ENCODE results near the gene ARHGEF4.

The ARHGEF4 gene, protein sequence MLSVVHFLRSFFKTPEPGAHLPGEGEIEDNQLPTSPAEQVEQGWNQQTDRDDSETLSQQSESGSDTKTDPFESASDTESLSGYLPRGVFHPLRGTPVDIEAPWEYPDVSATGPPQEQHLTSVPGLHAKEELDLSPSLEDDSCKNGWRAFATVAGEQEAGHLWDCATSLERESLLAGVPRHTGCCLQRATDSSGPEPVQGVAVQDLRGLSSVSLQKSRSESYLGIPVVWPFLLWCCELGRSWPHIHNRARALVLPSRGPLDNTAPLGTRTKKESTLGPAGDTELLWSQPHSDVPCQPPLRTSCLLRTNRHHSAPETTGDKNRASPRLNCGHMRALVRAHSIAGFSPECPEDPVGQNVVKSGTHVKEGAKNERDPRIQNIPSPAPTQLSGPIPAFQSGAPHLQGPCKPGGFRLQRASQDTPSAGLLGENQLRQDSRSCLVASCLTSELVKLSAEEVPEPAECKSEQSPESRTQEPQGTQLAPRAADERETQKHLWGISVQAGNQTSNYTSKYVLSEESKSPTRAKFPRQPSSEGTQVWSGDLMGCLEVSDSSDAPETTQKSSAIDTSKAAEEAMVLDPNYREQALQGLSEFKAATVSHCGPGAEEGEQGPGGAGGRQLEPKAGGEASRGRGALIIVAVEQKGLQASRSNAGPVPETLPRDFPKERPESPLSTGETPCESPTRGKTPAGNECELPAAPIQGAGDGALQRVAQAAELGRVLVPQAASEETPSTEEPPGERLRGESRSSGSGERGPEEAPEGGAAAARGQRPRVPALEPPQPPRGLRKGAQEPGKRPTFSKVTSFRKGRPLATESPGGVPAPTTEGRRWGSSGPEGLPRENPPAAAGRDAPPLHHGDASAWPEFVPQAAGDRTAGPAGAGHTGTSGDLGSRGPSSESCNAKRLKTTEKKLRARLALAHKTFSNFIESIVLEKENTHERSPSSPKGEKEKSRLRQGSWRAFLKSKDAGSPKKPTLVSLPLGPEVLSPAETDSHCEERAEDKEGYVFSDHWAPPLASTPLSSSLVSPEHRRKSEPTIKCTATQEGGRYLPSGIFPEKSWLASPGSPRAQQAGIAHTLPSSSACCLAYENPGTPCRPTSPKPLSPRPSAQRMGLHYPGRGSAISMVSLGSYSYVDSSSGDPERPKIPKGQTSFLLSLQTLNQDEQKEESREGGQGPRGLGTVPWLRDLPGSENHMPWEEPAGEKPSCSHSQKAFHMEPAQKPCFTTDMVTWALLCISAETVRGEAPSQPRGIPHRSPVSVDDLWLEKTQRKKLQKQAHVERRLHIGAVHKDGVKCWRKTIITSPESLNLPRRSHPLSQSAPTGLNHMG (N-terminal part only)
- 0 to 1.7 (median 0.07) reads per million in 18 experiments for total RNA-seq

DNA sequence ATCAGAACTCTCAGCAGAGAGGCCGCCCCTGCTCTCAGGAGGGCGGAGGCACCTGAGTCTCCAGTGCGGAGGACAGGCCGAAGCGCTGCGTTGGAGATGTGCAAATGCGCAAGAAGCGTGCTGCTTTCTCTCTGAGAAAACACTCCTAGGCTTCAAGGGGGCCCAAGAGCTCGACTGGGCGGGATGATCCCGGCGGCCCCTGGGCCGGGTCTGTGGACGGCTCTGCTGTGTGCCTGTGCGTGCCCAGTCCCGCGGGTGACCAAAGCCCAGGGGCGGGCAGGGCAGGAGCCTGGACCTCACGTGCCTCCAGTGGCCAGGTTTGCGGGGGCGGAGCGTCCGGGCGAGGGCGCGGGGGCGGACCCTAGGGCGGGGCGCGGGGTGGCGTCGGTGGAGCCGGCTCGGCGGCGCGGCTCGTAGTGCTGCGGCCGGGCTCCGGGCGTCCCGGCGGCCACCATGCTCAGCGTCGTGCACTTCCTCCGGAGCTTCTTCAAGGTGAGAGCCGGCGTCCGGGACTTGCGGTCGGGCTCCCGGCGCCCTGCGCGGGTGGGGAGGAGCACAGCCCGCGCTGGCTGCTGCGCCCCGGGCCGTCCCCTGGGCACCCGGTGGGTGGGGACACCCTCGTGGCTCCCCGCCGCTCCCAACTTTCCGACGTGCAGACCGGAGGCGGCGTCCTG is at the start of gene ARHGEF4:
TSS of gene ARHGEF4 (plus strand) at position 414 of the 674 bp plus-strand sequence. CDS start at position 454, 40 bp downstream.
- DNase-seq = no peak

DNA sequence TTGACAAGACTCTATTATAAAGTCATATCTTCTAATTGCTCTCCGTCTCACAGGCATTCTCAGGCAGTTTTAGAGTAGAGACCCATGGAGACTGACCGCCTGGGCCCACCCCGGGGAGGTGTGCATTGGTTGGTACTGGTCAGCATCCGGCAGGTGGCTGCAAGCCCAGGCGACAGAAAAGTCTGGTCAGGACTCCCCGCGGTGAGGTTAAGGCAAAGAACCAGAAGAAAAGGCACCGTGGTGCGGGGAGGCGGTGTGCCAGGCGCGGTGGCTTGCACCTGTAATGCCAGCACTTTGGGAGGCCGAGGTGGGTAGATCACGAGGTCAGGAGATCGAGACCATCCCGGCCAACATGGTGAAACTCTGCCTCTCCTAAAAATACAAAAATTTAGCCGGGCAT is 48.9 kb upstream of the ARHGEF4 start:
- DNase-seq = no peak

DNA sequence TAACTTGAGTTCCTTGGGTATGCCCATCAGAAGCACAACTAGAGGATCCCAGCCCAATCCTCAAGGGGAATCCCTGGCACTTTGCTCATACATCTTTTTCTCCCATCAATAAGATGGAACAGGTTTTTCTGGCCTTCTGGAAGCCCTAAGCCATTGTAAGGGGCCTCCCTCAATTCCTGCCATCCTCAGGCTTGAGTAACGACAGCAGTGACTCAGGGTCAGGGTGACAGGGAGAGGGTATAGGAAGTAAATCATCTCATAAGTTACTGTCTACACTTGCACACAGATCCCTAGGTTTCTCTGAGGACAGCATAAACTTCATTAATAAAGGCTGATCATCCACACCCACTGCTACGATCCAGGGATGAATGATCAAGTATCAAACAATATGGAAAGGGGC is 46.4 kb upstream of the ARHGEF4 start:
- no peak for DNase-seq

DNA sequence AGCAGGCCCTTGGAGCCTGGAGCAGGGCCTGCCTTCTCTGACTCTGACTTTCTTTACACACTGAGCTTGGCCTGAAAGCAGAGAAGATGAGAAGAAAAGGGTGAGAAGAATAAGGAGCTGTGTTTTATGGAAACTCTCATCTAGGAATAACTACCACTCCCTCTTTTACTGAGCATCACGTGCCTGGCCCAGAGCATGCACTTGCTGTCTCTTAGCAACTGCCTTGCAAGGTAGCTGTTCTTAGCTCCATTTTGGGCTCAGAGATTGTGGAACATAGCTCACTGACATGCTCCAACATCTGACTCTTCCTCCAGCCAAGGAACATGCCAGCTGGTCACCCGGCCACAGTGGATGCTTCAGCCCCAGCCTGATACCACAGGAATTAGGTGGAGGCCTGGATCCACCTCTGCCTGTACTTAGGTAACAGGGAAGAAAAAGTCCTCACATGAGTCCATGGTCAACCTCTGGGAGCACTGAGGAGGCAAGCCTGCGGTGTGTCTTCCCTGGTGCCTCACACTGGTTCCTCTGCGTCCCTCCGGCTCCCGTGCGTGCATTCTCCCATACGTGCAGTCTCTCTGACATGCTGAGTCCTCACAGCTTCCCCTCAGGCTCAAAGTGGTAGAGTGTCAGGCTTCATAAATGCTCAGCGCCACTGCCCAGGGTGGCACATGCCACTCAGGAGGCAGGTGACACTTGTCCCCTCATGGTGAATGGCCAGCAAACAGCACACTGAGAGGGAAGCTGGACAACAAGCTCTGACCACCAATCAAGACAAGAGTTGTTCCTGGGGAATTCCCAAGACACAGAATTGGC is 45.7 kb upstream of the ARHGEF4 start:
- no peak for DNase-seq

DNA sequence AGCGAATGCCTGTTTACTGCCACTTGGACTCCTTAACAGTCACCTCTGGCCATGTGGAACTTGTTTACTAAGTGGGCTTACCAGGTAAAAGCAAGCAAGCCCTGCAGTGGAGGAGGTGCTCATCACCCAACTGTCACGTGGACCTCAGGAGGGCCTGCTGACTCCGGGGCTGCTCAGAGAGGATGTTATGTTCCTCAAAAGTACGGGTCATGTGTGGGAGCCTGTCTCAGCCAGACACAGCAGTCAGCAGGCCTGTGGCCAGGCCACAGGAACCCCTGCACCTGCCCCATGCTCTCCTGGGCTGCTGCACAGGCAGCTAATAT is 45.1 kb upstream of the ARHGEF4 start:
- peak; percentile 11 to 58 for DNase-seq

DNA sequence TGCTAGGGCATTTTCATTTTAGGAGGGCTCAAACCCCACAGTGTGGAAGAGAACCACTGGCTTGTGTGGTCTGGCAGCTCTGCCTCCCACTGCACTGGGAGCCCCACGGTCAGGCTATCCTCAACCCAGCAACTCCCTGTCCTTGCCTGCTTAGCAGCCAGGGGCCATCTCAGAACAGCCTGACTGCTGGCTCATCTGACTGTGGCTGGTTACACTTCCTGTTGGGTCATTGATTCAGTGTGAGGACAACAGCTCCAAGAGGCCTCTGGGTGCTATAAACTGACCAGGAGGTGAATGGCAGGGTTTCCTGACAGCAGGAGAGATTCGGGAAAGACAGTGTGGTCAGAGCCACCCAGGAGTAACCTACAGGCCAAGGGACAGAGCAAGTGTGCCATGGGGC is 41.3 kb upstream of the ARHGEF4 start:
- DNase-seq = peak; percentile 14 to 54

DNA sequence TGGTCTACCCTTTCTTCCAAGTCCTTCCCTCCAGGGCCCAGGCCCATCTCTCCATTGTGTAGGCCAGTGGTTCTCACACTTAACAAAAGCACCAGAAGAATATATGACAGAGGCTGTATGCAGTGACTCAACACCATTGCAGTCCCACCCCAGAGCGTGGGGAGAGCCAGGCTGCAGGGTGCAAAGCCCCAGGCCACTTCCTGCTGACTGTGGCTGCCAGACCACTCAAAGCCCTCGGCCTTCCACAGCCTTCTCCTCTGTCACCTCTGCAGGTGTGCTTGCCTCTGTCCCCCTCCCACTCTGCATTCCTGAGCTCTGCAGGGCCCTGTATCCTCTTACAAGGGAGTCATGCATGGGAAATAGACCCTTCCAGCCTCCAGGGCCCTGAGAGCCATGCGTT is 40.4 kb upstream of the ARHGEF4 start:
- no peak for DNase-seq

DNA sequence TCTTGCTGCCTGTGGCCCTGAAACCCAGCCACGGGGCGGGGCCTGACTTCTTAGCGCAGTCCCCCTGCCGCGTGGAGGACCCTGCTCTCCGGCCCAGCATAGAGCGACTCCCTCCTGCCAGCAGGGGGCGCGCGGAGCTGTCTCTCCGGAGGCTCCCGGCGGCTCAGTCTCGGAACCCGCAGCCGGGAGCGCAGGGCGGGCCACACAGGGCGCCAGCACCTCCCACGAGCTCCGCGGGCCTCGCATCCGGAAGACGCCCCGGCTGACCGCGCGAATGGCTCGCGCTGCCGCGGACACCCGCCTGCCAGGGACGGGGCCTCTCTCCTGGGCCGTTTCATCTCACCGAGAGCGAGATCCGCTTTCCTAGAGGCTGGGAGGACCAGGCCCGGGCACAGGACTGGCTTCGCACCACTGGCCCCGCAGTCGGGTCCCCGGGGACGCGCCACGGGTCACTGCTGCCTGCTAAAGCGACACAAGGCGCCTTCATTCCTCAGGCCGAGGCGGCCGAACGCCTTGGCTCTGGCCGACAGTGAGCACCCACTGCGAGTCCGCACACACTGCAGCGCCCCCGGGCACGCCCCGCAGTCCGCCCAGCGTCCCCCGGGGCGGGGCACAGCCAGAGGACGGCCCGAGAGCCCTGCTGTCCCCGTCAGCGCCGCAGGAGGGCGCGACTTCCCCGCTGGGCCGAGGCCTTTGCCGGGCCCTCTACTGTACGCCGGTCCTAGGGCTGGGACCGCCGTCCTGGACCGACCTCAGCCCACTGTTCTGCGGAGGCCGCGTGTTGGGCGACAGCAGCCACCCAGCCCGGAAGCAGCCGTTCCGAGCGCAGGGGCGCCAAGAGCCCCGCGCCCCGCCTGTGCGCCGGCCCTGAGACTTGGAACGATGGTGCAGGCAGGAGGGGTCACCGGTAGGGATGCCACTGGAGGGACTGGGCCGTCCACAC is 39.0 kb upstream of the ARHGEF4 start:
- DNase-seq = peak; percentile 80 to 91

DNA sequence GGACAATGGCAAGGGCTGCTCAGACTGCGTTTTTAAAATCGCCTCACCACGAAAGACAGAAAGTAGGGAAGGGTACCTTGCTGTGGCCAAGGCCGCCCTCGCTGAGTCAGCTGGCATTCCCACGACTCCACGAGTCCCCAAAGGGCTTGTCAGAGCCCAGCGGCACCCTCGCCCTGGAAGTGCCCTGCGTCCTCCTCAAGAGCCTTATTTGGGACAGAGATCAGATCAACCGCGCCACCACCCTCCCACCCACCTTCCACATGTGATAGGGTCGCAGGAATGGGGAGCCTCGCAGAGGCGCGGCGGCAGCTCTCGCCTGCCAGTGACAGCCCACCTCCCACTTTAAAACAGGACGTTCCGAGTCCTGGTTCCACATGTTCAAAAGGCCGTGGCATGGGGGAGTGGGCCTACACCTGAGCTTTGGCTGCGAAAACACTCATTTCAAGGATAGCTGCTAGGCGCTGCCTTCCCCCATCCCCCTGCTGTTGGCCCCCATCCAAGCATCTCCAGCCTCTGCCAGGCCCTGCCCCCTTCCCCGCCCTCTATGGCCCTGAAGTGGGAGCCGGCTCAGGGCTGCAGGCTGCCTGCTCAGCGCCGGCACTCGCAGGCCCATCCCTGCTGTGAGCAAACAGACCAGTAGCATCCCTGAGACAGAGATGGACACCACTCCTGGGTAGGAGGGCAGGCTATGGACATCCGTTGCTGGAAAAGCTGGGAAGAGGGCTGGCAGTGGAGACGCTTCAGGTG is 38.1 kb upstream of the ARHGEF4 start:
- no peak for DNase-seq

DNA sequence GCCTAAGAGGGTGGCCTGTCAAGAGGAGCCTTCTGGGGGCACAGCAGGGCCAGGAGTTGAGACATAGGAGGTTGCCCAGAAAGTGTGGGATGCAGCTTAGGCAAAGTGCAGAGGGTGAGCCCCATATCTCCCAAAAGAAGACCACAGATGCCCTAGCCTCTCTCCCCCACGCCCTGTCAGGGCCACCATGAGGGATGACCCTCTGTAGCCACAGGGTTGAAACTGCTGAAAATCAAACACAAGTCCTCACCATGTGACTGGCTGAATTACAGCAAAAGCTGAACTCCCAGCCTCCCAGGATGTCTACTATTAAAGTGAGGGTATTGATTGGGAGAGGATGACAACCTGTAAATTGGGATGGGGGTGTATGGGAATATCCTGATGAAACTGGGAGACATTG is 37.4 kb upstream of the ARHGEF4 start:
- DNase-seq = no peak

DNA sequence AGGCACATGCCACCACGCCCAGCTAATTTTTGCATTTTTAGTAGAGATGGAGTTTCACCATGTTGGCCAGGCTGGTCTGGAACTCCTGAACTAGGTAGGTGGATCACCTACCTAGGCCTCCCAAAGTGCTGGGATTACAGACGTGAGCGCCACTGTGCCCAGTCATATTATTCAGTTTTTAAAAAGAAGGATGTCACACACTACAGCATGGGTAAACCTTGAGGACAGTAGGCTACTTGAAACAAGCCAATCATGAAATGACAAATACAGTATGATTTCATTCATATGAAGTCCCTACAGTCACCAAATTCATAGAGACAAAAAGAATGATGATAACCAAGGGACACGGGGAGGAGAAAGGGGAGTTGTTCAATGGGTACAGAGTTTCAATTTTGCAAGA is 31.1 kb upstream of the ARHGEF4 start:
- no peak for DNase-seq

DNA sequence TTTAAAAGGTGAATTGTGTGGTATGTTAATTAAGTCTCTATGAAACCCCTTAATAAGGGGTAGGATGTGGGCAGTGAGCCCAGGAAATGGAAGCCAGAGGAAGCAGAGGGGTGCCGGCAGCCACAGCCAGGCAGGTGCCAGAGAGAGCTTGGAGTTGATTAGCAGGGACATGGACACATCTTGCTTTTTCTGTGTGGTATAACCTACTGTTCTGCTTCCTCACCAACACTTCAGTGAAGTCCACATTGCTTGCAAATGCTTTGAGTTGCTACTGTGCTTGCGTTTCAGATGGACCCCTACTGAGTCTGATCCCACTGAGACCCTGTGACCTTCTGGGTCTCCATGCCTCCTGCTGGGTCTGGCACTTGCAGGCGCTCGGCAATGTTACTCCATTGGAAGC is 30.3 kb upstream of the ARHGEF4 start:
- no peak for DNase-seq

DNA sequence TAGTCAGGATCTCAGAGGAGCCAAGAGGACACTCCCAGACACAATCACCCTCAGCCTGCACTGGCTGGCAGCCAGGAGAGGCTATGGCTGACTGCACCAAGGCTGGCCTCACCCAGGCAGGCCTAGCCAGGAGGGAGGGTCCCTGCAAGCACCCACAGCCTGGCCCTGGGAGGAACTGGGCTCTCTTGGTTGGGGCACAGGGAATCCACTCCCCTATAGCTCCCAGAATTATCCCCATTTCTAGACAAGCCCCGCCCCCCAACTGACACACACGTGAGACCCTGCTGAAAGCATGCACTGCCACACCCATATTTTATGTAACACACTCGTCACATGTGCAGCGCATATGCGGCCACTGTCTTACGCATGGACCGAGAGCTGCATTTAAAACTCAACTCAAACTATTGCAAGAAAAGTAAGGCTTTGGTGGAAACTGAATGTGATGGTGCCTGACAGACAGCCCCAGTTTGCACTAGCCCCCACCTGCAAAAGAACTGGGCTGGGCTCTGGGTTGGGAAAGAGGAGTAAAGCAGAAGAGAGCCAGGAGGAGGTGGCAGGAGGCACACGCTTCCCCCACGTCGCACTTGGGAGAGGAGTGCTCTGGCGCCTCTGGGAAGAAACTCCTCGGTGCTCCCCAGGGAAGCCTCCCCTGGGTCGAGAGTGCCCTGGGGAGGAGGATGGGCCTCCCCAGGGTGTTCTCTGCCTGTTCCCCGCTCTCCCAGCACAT is 28.9 kb upstream of the ARHGEF4 start:
- no peak for DNase-seq

DNA sequence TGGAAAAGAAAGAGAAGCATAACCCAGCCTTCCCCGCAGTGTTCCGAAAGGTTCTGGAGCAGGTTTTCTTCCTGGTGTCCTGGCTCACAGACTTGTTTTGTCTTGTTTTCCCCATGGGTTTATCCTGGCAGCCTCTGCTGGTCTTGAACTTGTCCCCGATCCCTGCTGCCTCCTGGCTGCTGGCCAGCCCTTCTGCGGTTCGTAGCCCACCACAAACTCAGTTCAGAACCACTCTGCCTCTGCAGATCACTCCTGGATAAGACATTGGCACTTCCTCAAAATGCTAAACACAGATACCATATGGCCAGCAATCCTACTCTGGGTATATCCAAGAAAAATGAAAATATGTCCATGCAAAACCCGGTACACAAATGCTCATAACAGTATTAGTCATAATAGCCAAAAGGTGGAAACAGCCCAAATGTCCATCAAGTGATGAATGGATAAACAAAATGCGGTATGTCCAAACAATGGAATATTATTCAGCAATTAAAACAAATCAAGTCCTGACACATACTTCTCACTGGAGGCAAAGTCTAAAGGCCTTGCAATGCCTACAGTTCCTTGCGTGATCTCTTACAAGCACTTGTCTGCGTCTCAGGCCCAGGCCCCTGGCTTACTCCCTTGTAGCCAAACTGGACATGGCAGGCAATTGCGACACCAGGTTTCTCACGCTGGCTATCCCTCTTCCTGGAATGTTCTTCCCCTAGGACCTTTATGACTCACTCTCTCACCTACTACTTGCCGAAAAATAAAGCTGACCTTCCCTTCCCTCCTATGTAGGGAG is 28.0 kb upstream of the ARHGEF4 start:
- no peak for DNase-seq

DNA sequence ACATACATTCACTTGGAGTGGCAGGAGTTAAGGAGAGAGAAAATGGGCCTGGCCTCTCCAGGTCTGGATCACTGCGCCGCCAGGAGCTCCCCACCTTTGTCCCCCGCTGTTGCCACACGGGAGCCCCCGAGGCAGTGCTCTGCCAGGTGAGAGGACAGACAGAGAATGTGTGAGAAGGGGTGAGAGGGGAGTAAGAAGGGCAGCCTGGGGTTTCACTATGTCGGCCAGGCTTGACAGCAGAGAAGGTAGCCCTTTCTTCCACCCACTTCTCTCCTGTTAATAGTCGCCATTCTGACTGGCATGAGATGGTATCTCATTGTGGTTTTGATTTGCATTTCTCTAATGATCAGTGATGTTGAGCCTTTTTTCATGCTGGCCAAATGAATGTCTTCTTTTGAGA is 26.2 kb upstream of the ARHGEF4 start:
- DNase-seq = no peak

DNA sequence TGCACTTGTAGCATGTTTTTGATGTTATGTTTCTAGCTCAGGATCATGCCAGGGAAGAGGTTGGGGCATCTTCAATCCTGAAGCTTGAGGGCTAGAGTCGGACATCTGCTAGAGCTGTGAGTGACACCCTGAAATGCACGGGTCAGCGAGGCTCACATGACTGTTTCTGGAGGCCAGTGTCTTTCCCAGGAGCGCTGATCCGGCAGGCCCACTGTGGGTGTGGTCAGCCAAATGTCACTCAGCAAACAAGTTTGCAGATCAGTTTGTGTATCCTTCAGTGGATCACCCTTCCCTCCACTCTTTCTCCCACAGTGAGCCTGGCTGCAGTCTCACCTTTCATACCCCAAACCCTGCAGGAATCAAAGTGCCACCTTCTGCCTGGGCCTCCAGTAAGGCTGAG is 23.0 kb upstream of the ARHGEF4 start:
- no peak for DNase-seq

DNA sequence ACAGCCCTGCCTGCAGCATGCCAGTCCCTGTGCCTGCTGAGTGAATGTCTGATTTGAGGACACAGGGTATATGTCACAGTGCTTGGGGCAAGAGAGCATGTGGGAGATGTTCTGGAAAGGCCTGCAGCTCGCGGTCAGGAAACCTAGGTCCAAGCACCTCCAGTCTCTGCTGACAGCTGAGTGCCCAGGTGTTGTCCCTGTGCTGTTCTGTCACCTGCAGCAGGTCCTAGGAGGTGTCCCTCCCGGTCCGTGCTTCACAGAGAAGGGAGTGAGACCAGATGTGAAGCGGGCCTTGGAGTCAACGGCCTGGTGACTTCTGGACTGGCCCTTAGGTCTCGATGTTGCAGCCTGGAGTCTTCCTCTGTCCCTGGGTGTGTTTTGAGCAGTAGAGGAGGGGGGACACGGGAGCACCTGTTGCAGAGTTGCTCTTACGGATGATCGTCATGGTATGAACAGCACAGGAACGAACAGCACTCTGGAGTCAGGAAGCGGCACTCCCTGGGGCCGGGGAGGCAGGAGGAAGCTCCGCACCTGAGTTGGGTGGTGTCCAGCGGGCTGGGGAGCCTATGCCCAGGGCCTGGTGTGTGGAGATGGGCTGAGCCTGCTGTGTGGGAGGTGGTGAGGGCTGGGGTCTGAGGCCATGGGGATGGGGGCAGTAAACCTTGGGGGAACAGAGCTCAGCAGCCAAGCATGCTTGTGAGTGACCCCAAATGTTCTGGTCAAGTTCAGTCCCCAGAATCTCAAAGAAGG is 21.6 kb upstream of the ARHGEF4 start:
- DNase-seq = no peak
